OCI-LY7 (cell line): ENCODE data around the gene AGFG1.
"Not testable (repeated sequence)": the region's sequence is repeated elsewhere in the genome, so short reads cannot be mapped to it uniquely, and the experiment has no call there.

Experiments
- CTCF ChIP-seq: fragments of 200-600 bp; sonication (generic); conservative IDR thresholded peaks from 2 replicates; pipeline ENCODE4 v1.5.1; 2014; ENCODE audit warnings: mild to moderate bottlenecking, antibody characterized with exemption, low read length, moderate library complexity, mixed read lengths
- EZH2phosphoT487 ChIP-seq: fragments of 200-600 bp; sonication (generic); IDR thresholded peaks from 2 replicates; pipeline ENCODE4 v1.6.1; 2018; ENCODE audit warnings: low read depth, borderline replicate concordance, mild to moderate bottlenecking, mixed run types, antibody characterized with exemption, low read length, moderate library complexity, mixed read lengths

DNA sequence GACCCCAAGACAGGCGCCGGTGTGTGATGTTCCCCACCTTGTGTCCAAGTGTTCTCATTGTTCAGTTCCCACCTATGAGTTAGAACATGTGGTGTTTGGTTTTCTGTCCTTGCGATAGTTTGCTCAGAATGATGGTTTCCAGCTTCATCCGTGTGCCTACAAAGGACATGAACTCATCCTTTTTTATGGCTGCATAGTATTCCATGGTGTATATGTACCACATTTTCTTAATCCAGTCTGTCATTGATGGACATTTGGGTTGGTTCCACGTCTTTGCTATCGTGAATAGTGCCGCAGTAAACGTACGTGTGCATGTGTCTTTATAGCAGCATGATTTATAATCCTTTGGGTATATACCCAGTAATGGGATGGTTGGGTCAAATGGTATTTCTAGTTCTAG, 68.4 kb downstream of the AGFG1 start:
- not testable (repeated sequence) for TF ChIP-seq CTCF, EZH2phosphoT487
